HG03135 (cell line): ENCODE data around the gene COX14.
"Not testable (repeated sequence)": the region's sequence is repeated elsewhere in the genome, so short reads cannot be mapped to it uniquely, and the experiment has no call there.

ENCODE experiments used
- ATAC-seq: cut with Tn5 transposase; IDR thresholded peaks from one replicate; pipeline ENCODE4 v1.9.1; 2021; ENCODE audit warnings: mild to moderate bottlenecking, moderate library complexity; ENCODE audit not compliant: unreplicated experiment

COX14 gene

GRCh38 chr12:50111693-50112455, at the start of gene COX14:
TSS of gene COX14 (plus strand) at chr12:50112236. CDS start at chr12:50120044, 7,808 bp downstream.
- ATAC-seq, result peak; percentile 84

- no peak for ATAC-seq
Observed at GRCh38 chr12:50062728-50063460, 49.1 kb upstream of the COX14 start.

GRCh38 chr12:50065726-50066310, 46.2 kb upstream of the COX14 start:
- no peak for ATAC-seq

GRCh38 chr12:50066402-50066801, 45.6 kb upstream of the COX14 start:
- no peak for ATAC-seq

GRCh38 chr12:50069069-50069468, 43.0 kb upstream of the COX14 start:
- no peak for ATAC-seq

GRCh38 chr12:50069539-50069938, 42.5 kb upstream of the COX14 start:
- ATAC-seq, result no peak

GRCh38 chr12:50070314-50071060, 41.5 kb upstream of the COX14 start:
- ATAC-seq, result no peak

GRCh38 chr12:50072198-50072907, 39.7 kb upstream of the COX14 start:
- no peak for ATAC-seq

GRCh38 chr12:50073206-50073605, 38.8 kb upstream of the COX14 start:
- ATAC-seq, result no peak

- no peak for ATAC-seq
Observed at GRCh38 chr12:50073712-50074111, 38.3 kb upstream of the COX14 start.

GRCh38 chr12:50074936-50075807, 36.9 kb upstream of the COX14 start:
- peak; percentile 66 for ATAC-seq

- no peak for ATAC-seq
Observed at GRCh38 chr12:50075808-50076170, 36.2 kb upstream of the COX14 start.

GRCh38 chr12:50077099-50077498, 34.9 kb upstream of the COX14 start:
- ATAC-seq, result no peak

- ATAC-seq, result no peak
Observed at GRCh38 chr12:50078281-50078680, 33.8 kb upstream of the COX14 start.

- no peak for ATAC-seq
Observed at GRCh38 chr12:50079771-50080170, 32.3 kb upstream of the COX14 start.

- no peak for ATAC-seq
Observed at GRCh38 chr12:50081096-50081808, 30.8 kb upstream of the COX14 start.

- ATAC-seq, result no peak
Observed at GRCh38 chr12:50082644-50083043, 29.4 kb upstream of the COX14 start.

- no peak for ATAC-seq
Observed at GRCh38 chr12:50083301-50083700, 28.7 kb upstream of the COX14 start.

GRCh38 chr12:50084409-50084774, 27.6 kb upstream of the COX14 start:
- ATAC-seq, result not testable (repeated sequence)
